Naive B cell (primary cell): ENCODE results near the gene PCDHGA9. TPM values are rescaled to one million over a fixed set of nuclear protein-coding genes. Genes with fewer than 3 reads are reported as not detected.

Source experiments
- polyA plus RNA-seq, 6 donors: library from polyadenylated mRNA; unstranded; fragments of 300-500 nt; fragmentation: Illumina TruSeq; gene quantifications; one replicate each; pipeline ENCODE4 v1.2.3, GENCODE V29; 2021; ENCODE audit warnings: low read depth in 6 of 6

Gene PCDHGA9
- polyA plus RNA-seq, 6 donors from 2014 or later, result 0.25 TPM; not detected in 5

Other genes with a start within 250 kb of the PCDHGA9 start
- not detected for gene PCDHB7, start 230.1 kb upstream of the PCDHGA9 start, polyA plus RNA-seq
- not detected for gene PCDHB8, start 225.0 kb upstream of the PCDHGA9 start, polyA plus RNA-seq
- gene PCDHB16, start 220.4 kb upstream of the PCDHGA9 start, polyA plus RNA-seq, result not detected
- not detected for gene PCDHB9, start 215.6 kb upstream of the PCDHGA9 start, polyA plus RNA-seq
- not detected for gene PCDHB10, start 210.4 kb upstream of the PCDHGA9 start, polyA plus RNA-seq
- gene PCDHB11, start 203.2 kb upstream of the PCDHGA9 start, polyA plus RNA-seq, result not detected
- gene PCDHB12, start 194.1 kb upstream of the PCDHGA9 start, polyA plus RNA-seq, result not detected
- not detected for gene PCDHB13, start 188.9 kb upstream of the PCDHGA9 start, polyA plus RNA-seq
- not detected for gene PCDHB14, start 179.4 kb upstream of the PCDHGA9 start, polyA plus RNA-seq
- not detected for gene PCDHB15, start 157.4 kb upstream of the PCDHGA9 start, polyA plus RNA-seq
- gene SLC25A2, start 98.7 kb upstream of the PCDHGA9 start, polyA plus RNA-seq, result under 1 TPM in 1 of 6 donors, not detected in 5; 0.20 TPM
- 100 to 1,000 TPM; 270 to 315 (median 285) TPM for gene TAF7, start 82.0 kb upstream of the PCDHGA9 start, polyA plus RNA-seq
- gene PCDHGA1, start 72.3 kb upstream of the PCDHGA9 start, polyA plus RNA-seq, result not detected
- not detected for gene PCDHGA2, start 64.0 kb upstream of the PCDHGA9 start, polyA plus RNA-seq
- gene PCDHGA3, start 58.9 kb upstream of the PCDHGA9 start, polyA plus RNA-seq, result not detected
- not detected for gene PCDHGB1, start 52.7 kb upstream of the PCDHGA9 start, polyA plus RNA-seq
- under 1 TPM in 2 of 6 donors, not detected in 4; 0.14 to 0.16 TPM for gene PCDHGA4, start 47.8 kb upstream of the PCDHGA9 start, polyA plus RNA-seq
- gene PCDHGB2, start 42.8 kb upstream of the PCDHGA9 start, polyA plus RNA-seq, result under 1 TPM in 3 of 6 donors, not detected in 3; 0.27 to 0.82 (median 0.74) TPM
- gene PCDHGA5, start 38.6 kb upstream of the PCDHGA9 start, polyA plus RNA-seq, result under 1 TPM in 1 of 6 donors, not detected in 5; 0.10 TPM
- under 1 TPM in 1 of 6 donors, not detected in 5; 0.21 TPM for gene PCDHGB3, start 32.5 kb upstream of the PCDHGA9 start, polyA plus RNA-seq
- under 1 TPM in 1 of 6 donors, not detected in 5; 0.08 TPM for gene PCDHGA6, start 28.9 kb upstream of the PCDHGA9 start, polyA plus RNA-seq
- not detected for gene PCDHGA7, start 20.0 kb upstream of the PCDHGA9 start, polyA plus RNA-seq
- under 1 TPM in 1 of 6 donors, not detected in 5; 0.15 TPM for gene PCDHGB4, start 15.1 kb upstream of the PCDHGA9 start, polyA plus RNA-seq
- not detected for gene PCDHGA8, start 10.1 kb upstream of the PCDHGA9 start, polyA plus RNA-seq
- gene PCDHGB5, start 4.8 kb upstream of the PCDHGA9 start, polyA plus RNA-seq, result under 1 TPM in 3 of 6 donors, not detected in 3; 0.12 to 0.27 (median 0.20) TPM
- gene PCDHGB6, start 5.2 kb downstream of the PCDHGA9 start, polyA plus RNA-seq, result under 1 TPM in 2 of 6 donors, not detected in 4; 0.11 to 0.17 TPM
- under 1 TPM in 1 of 6 donors, not detected in 5; 0.05 TPM for gene PCDHGA10, start 10.2 kb downstream of the PCDHGA9 start, polyA plus RNA-seq
- not detected for gene PCDHGB7, start 14.9 kb downstream of the PCDHGA9 start, polyA plus RNA-seq
- gene PCDHGA11, start 18.3 kb downstream of the PCDHGA9 start, polyA plus RNA-seq, result not detected
- under 1 TPM in 3 of 6 donors, not detected in 3; 0.09 to 0.16 (median 0.11) TPM for gene PCDHGA12, start 27.7 kb downstream of the PCDHGA9 start, polyA plus RNA-seq
- gene PCDHGC3, start 73.2 kb downstream of the PCDHGA9 start, polyA plus RNA-seq, result under 1 TPM in 3 of 6 donors, not detected in 3; 0.35 to 0.86 (median 0.61) TPM
- not detected for gene PCDHGC4, start 82.3 kb downstream of the PCDHGA9 start, polyA plus RNA-seq
- not detected for gene PCDHGC5, start 86.3 kb downstream of the PCDHGA9 start, polyA plus RNA-seq
- 10 to 100 TPM; 29.5 to 54.9 (median 45.9) TPM for gene DIAPH1, start 216.2 kb downstream of the PCDHGA9 start, polyA plus RNA-seq
- gene HDAC3, start 234.1 kb downstream of the PCDHGA9 start, polyA plus RNA-seq, result 100 to 1,000 TPM in 3 of 6 donors, 10 to 100 TPM in 3; 88.0 to 173 (median 99.5) TPM
- gene RELL2, start 234.2 kb downstream of the PCDHGA9 start, polyA plus RNA-seq, result 1 to 10 TPM; 1.3 to 3.8 (median 2.3) TPM
- 10 to 100 TPM in 2 of 6 donors, 1 to 10 TPM in 4; 4.9 to 12.1 (median 8.2) TPM for gene FCHSD1, start 248.6 kb downstream of the PCDHGA9 start, polyA plus RNA-seq